ENCODE data around the gene MARCHF2. TPM values are rescaled to one million over a fixed set of nuclear protein-coding genes. Genes with fewer than 3 reads are reported as not detected.
A peak's percentile ranks its signal among the peaks of the same experiment; 100 is the strongest.

Gene MARCHF2
- total RNA-seq, 6 donors from 2014 or later = 72.2 to 266 (median 111) TPM

GRCh38 chr19:8468761-8469373 lies 55.8 kb downstream of the MARCHF2 start:
- no peak for TF ChIP-seq EP300 (IDR thresholded peaks at IDR 0.05)
- TF ChIP-seq POLR2AphosphoS5 (IDR thresholded peaks at IDR 0.05) = no peak
- TF ChIP-seq POLR2A (IDR thresholded peaks at IDR 0.05) = no peak
- no peak for TF ChIP-seq CTCF (IDR thresholded peaks at IDR 0.05)
- Histone ChIP-seq H3K36me3 (peaks cover 49 to 100% (median 77%) of the 10 kb centered on the region in 4 donors), H3K4me1 (peaks cover 0 to 10% (median 5%) of the 10 kb centered on the region in 4 donors), H3K27ac (no peak overlapping the region), H3K4me3 (no peak overlapping the region), H3K27me3 (no peaks in the 10 kb centered on the region), H3K9me3 (no peaks in the 10 kb centered on the region)
- ATAC-seq (ENCODE audit: low FRiP score in 2 of 2) (no peak), DNase-seq (no peak)
- 77 to 91% methylated on average over 8 of the region's 8 CpGs for WGBS, 2 donors

- Histone ChIP-seq H3K9me3 (no peaks in the 10 kb centered on the region), H3K4me1 (peaks cover 0 to 11% (median 5%) of the 10 kb centered on the region in 4 donors), H3K36me3 (peaks cover 48 to 100% (median 76%) of the 10 kb centered on the region in 4 donors), H3K27me3 (no peaks in the 10 kb centered on the region), H3K4me3 (no peak overlapping the region), H3K27ac (peak overlapping the region in 1 of 4 donors; percentile 11)
- TF ChIP-seq EP300 (IDR thresholded peaks at IDR 0.05) (no peak), POLR2AphosphoS5 (IDR thresholded peaks at IDR 0.05) (no peak), CTCF (IDR thresholded peaks at IDR 0.05) (no peak), POLR2A (IDR thresholded peaks at IDR 0.05) (no peak)
- WGBS, 2 donors = 87 to 89% methylated on average over 12 to 13 of the region's 13 CpGs
- peak in 1 of 2 donors; percentile 30 for ATAC-seq (ENCODE audit: low FRiP score in 2 of 2)
- no peak for DNase-seq
These were observed 56.7 kb downstream of the MARCHF2 start for GRCh38 chr19:8469613-8470368.

- no peak overlapping the region for H3K4me3 ChIP-seq
- H3K4me1 ChIP-seq = peaks cover 0 to 27% (median 20%) of the 10 kb centered on the region in 4 donors
- H3K27me3 ChIP-seq = no peaks in the 10 kb centered on the region
- WGBS, 2 donors = 63 to 71% methylated on average over 6 of the region's 6 CpGs
- peak overlapping the region in 2 of 4 donors; percentile 1 to 32 for H3K27ac ChIP-seq
- DNase-seq = peak in 1 of 2 donors; percentile 18
- peak in 1 of 2 donors; percentile 45 for ATAC-seq (ENCODE audit: low FRiP score in 2 of 2)
- H3K36me3 ChIP-seq = peaks cover 35 to 97% (median 68%) of the 10 kb centered on the region in 4 donors
- TF ChIP-seq CTCF (IDR thresholded peaks at IDR 0.05) (no peak), EP300 (IDR thresholded peaks at IDR 0.05) (no peak), POLR2A (IDR thresholded peaks at IDR 0.05) (no peak), POLR2AphosphoS5 (IDR thresholded peaks at IDR 0.05) (no peak)
- H3K9me3 ChIP-seq = no peaks in the 10 kb centered on the region
These were observed 60.8 kb downstream of the MARCHF2 start for GRCh38 chr19:8473648-8474476.

GRCh38 chr19:8475005-8475404 lies 61.9 kb downstream of the MARCHF2 start:
- no peak overlapping the region for H3K27ac ChIP-seq
- DNase-seq = no peak
- no peak for ATAC-seq (ENCODE audit: low FRiP score in 2 of 2)
- peaks cover under 1 to 35% (median 21%) of the 10 kb centered on the region in 4 donors for H3K4me1 ChIP-seq
- 89 to 90% methylated on average over 1 of the region's 1 CpG for WGBS, 2 donors
- no peak overlapping the region for H3K4me3 ChIP-seq
- no peaks in the 10 kb centered on the region for H3K9me3 ChIP-seq
- TF ChIP-seq POLR2A (IDR thresholded peaks at IDR 0.05) (no peak), POLR2AphosphoS5 (IDR thresholded peaks at IDR 0.05) (no peak), EP300 (IDR thresholded peaks at IDR 0.05) (no peak), CTCF (IDR thresholded peaks at IDR 0.05) (no peak)
- peaks cover 25 to 91% (median 57%) of the 10 kb centered on the region in 4 donors for H3K36me3 ChIP-seq
- H3K27me3 ChIP-seq = no peaks in the 10 kb centered on the region
